Measurements from ENCODE around the gene TUBE1.

The TUBE1 gene

GRCh38 chr6:112029045-112029822 is 58.0 kb downstream of the TUBE1 start:
- no peaks in the 10 kb centered on the region for H3K4me1 ChIP-seq (ENCODE audit: insufficient read depth, insufficient read length)
- no peak for TF ChIP-seq SUZ12 (IDR thresholded peaks at IDR 0.05; ENCODE audit: extremely low read depth, insufficient read depth, insufficient read length)
- no peak for TF ChIP-seq ZNF274 (IDR thresholded peaks at IDR 0.05; ENCODE audit: low read depth, low read length)
- peak; percentile 72 for TF ChIP-seq YY1 (IDR thresholded peaks at IDR 0.05; ENCODE audit: insufficient read depth, insufficient read length)
- H3K9ac ChIP-seq (ENCODE audit: insufficient read length, low read depth), result no peak overlapping the region
- no peak overlapping the region for H3K4me3 ChIP-seq (ENCODE audit: insufficient read length, low read depth)
- H3K27me3 ChIP-seq (ENCODE audit: insufficient read depth, insufficient read length), result no peaks in the 10 kb centered on the region
- H3K9me3 ChIP-seq (ENCODE audit: insufficient read depth, low read length), result no peaks in the 10 kb centered on the region
- DNase-seq (ENCODE audit: low read depth, low spot score), result peak; percentile 55
- no peaks in the 10 kb centered on the region for H3K36me3 ChIP-seq (ENCODE audit: insufficient read depth, insufficient read length, low read length)

GRCh38 chr6:112027942-112028674 is 59.2 kb downstream of the TUBE1 start:
- no peaks in the 10 kb centered on the region for H3K36me3 ChIP-seq (ENCODE audit: insufficient read depth, insufficient read length, low read length)
- TF ChIP-seq SUZ12 (IDR thresholded peaks at IDR 0.05; ENCODE audit: extremely low read depth, insufficient read depth, insufficient read length) (no peak), ZNF274 (IDR thresholded peaks at IDR 0.05; ENCODE audit: low read depth, low read length) (no peak), YY1 (IDR thresholded peaks at IDR 0.05; ENCODE audit: insufficient read depth, insufficient read length) (no peak)
- no peaks in the 10 kb centered on the region for H3K4me1 ChIP-seq (ENCODE audit: insufficient read depth, insufficient read length)
- no peak for DNase-seq (ENCODE audit: low read depth, low spot score)
- no peak overlapping the region for H3K4me3 ChIP-seq (ENCODE audit: insufficient read length, low read depth)
- no peak overlapping the region for H3K9ac ChIP-seq (ENCODE audit: insufficient read length, low read depth)
- no peaks in the 10 kb centered on the region for H3K27me3 ChIP-seq (ENCODE audit: insufficient read depth, insufficient read length)
- 0 out of 2 replicates have a peak, but pooled peaks cover 4% of the 10 kb centered on the region for H3K9me3 ChIP-seq (ENCODE audit: insufficient read depth, low read length)

- 0 out of 2 replicates have a peak, but pooled peaks cover 4% of the 10 kb centered on the region for H3K9me3 ChIP-seq (ENCODE audit: insufficient read depth, low read length)
- no peak overlapping the region for H3K9ac ChIP-seq (ENCODE audit: insufficient read length, low read depth)
- no peak for TF ChIP-seq ZNF274 (IDR thresholded peaks at IDR 0.05; ENCODE audit: low read depth, low read length)
- no peak for TF ChIP-seq SUZ12 (IDR thresholded peaks at IDR 0.05; ENCODE audit: extremely low read depth, insufficient read depth, insufficient read length)
- no peak for TF ChIP-seq YY1 (IDR thresholded peaks at IDR 0.05; ENCODE audit: insufficient read depth, insufficient read length)
- H3K4me3 ChIP-seq (ENCODE audit: insufficient read length, low read depth), result no peak overlapping the region
- DNase-seq (ENCODE audit: low read depth, low spot score), result no peak
- no peaks in the 10 kb centered on the region for H3K4me1 ChIP-seq (ENCODE audit: insufficient read depth, insufficient read length)
- no peaks in the 10 kb centered on the region for H3K36me3 ChIP-seq (ENCODE audit: insufficient read depth, insufficient read length, low read length)
- H3K27me3 ChIP-seq (ENCODE audit: insufficient read depth, insufficient read length), result no peaks in the 10 kb centered on the region
These were observed 60.3 kb downstream of the TUBE1 start for GRCh38 chr6:112026933-112027332.

- Histone ChIP-seq H3K27me3 (ENCODE audit: insufficient read depth, insufficient read length) (no peaks in the 10 kb centered on the region), H3K9ac (ENCODE audit: insufficient read length, low read depth) (no peak overlapping the region), H3K36me3 (ENCODE audit: insufficient read depth, insufficient read length, low read length) (no peaks in the 10 kb centered on the region), H3K4me3 (ENCODE audit: insufficient read length, low read depth) (no peak overlapping the region), H3K4me1 (ENCODE audit: insufficient read depth, insufficient read length) (no peaks in the 10 kb centered on the region), H3K9me3 (ENCODE audit: insufficient read depth, low read length) (0 out of 2 replicates have a peak, but pooled peaks cover 4% of the 10 kb centered on the region)
- TF ChIP-seq ZNF274 (IDR thresholded peaks at IDR 0.05; ENCODE audit: low read depth, low read length), result no peak
- TF ChIP-seq YY1 (IDR thresholded peaks at IDR 0.05; ENCODE audit: insufficient read depth, insufficient read length), result no peak
- no peak for TF ChIP-seq SUZ12 (IDR thresholded peaks at IDR 0.05; ENCODE audit: extremely low read depth, insufficient read depth, insufficient read length)
- no peak for DNase-seq (ENCODE audit: low read depth, low spot score)
These were observed 62.8 kb downstream of the TUBE1 start for GRCh38 chr6:112024464-112024863.

- Histone ChIP-seq H3K4me1 (ENCODE audit: insufficient read depth, insufficient read length) (no peaks in the 10 kb centered on the region), H3K9ac (ENCODE audit: insufficient read length, low read depth) (no peak overlapping the region), H3K9me3 (ENCODE audit: insufficient read depth, low read length) (0 out of 2 replicates have a peak, but pooled peaks cover 4% of the 10 kb centered on the region), H3K36me3 (ENCODE audit: insufficient read depth, insufficient read length, low read length) (no peaks in the 10 kb centered on the region), H3K27me3 (ENCODE audit: insufficient read depth, insufficient read length) (no peaks in the 10 kb centered on the region), H3K4me3 (ENCODE audit: insufficient read length, low read depth) (no peak overlapping the region)
- TF ChIP-seq ZNF274 (IDR thresholded peaks at IDR 0.05; ENCODE audit: low read depth, low read length), result no peak
- no peak for TF ChIP-seq SUZ12 (IDR thresholded peaks at IDR 0.05; ENCODE audit: extremely low read depth, insufficient read depth, insufficient read length)
- no peak for TF ChIP-seq YY1 (IDR thresholded peaks at IDR 0.05; ENCODE audit: insufficient read depth, insufficient read length)
- no peak for DNase-seq (ENCODE audit: low read depth, low spot score)
These were observed 64.5 kb downstream of the TUBE1 start for GRCh38 chr6:112022749-112023148.

GRCh38 chr6:112021691-112022310 is 65.5 kb downstream of the TUBE1 start:
- H3K27me3 ChIP-seq (ENCODE audit: insufficient read depth, insufficient read length), result no peaks in the 10 kb centered on the region
- H3K9me3 ChIP-seq (ENCODE audit: insufficient read depth, low read length), result 0 out of 2 replicates have a peak, but pooled peaks cover 4% of the 10 kb centered on the region
- no peak for DNase-seq (ENCODE audit: low read depth, low spot score)
- no peaks in the 10 kb centered on the region for H3K36me3 ChIP-seq (ENCODE audit: insufficient read depth, insufficient read length, low read length)
- H3K9ac ChIP-seq (ENCODE audit: insufficient read length, low read depth), result no peak overlapping the region
- H3K4me3 ChIP-seq (ENCODE audit: insufficient read length, low read depth), result no peak overlapping the region
- TF ChIP-seq SUZ12 (IDR thresholded peaks at IDR 0.05; ENCODE audit: extremely low read depth, insufficient read depth, insufficient read length) (no peak), YY1 (IDR thresholded peaks at IDR 0.05; ENCODE audit: insufficient read depth, insufficient read length) (no peak), ZNF274 (IDR thresholded peaks at IDR 0.05; ENCODE audit: low read depth, low read length) (no peak)
- no peaks in the 10 kb centered on the region for H3K4me1 ChIP-seq (ENCODE audit: insufficient read depth, insufficient read length)
